IMR-90 (cell line): ENCODE measurements around the gene BANF1.

ENCODE experiments used
- BHLHE40 ChIP-seq: fragments of 150-350 bp; IDR thresholded peaks from 2 replicates; pipeline ENCODE4 v1.6.1; 2016; ENCODE audit warnings: mild to moderate bottlenecking, low read depth, low read length
- CEBPB ChIP-seq: IDR thresholded peaks from 2 replicates; pipeline ENCODE4 v1.6.1; 2012; ENCODE audit warnings: low read depth, low read length, improper control_type of control experiment
- FOS ChIP-seq: fragments of 150-350 bp; IDR thresholded peaks from 2 replicates; pipeline ENCODE4 v1.6.1; 2016; ENCODE audit warnings: low read depth, low read length
- MAFK ChIP-seq: IDR thresholded peaks from 2 replicates; pipeline ENCODE4 v1.6.1; 2012; ENCODE audit warnings: low read depth, low read length, improper control_type of control experiment
- MXI1 ChIP-seq: IDR thresholded peaks from 2 replicates; pipeline ENCODE4 v1.6.1; 2012; ENCODE audit warnings: low read depth, mild to moderate bottlenecking, low read length, moderate library complexity, borderline replicate concordance
- POLR2A ChIP-seq: IDR thresholded peaks from 2 replicates; pipeline ENCODE4 v1.6.1; 2012; ENCODE audit warnings: mild to moderate bottlenecking, low read depth, low read length
- RAD21 ChIP-seq: IDR thresholded peaks from 2 replicates; pipeline ENCODE4 v1.6.1; 2012; ENCODE audit warnings: low read length, improper control_type of control experiment
- RCOR1 ChIP-seq: IDR thresholded peaks from 2 replicates; pipeline ENCODE4 v1.6.1; 2012; ENCODE audit warnings: mild to moderate bottlenecking, low read length, improper control_type of control experiment; ENCODE audit not compliant: insufficient replicate concordance
- RFX5 ChIP-seq: IDR thresholded peaks from 2 replicates; pipeline ENCODE4 v1.8.0; 2012; ENCODE audit warnings: low read depth, mild to moderate bottlenecking, low read length, moderate library complexity
- SMC3 ChIP-seq: fragments of 150-350 bp; IDR thresholded peaks from 2 replicates; pipeline ENCODE4 v1.6.1; 2016; ENCODE audit warnings: low read depth, mild to moderate bottlenecking, antibody characterized with exemption, low read length, moderate library complexity
- TF ChIP-seq, protein P1 (sequence below): fragments of 150-350 bp; IDR thresholded peaks from 2 replicates; pipeline ENCODE4 v1.6.1; 2017; ENCODE audit warnings: mild to moderate bottlenecking, antibody characterized with exemption, low read length, low read depth
- TF ChIP-seq, protein P2 (sequence below): conservative IDR thresholded peaks from 2 replicates; pipeline ENCODE4 v1.5.1; 2012; ENCODE audit warnings: mild to moderate bottlenecking, low read depth, low read length, improper control_type of control experiment
- TF ChIP-seq, protein P3 (sequence below): fragments of 150-350 bp; IDR thresholded peaks from 2 replicates; pipeline ENCODE4 v1.6.1; 2016; ENCODE audit warnings: low read depth, mild to moderate bottlenecking, low read length, moderate library complexity, borderline replicate concordance

DNA sequence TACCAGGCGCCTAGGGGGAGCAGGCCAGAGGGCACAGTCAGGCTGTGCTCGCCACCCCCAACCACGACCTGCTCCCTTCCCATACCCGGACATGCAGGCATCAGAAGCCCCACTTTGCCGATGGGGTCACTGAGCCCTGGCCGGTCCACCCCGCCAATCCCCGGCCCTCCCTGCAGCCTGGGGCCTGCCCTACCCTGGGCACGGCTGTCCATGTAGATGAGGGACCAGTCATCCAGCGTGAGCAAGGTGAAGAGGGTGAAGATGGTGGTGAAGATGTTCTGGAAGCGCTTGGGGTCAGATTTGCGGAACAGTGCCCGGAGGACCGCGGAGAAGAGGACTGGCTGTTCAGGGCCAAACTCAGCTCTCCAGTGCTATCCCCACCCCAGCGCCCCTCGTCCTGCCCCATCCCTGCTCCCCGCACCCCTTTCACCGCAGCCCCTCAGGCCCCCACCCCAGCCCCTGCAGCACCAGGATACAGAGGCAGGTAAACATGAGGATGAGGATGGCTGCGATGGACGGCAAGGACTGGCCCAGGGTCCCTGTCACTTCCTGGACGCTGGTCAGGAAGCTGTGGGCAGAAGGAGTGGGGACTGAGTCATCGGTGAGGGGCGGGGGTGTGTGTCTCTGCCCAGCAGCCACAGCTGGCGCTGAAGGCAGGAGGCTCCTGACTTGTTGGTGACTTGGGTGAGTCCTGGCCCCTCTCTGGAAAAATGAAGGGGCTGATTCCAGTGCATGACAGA lies 18.5 kb downstream of the BANF1 start:
- TF ChIP-seq, protein P1, sequence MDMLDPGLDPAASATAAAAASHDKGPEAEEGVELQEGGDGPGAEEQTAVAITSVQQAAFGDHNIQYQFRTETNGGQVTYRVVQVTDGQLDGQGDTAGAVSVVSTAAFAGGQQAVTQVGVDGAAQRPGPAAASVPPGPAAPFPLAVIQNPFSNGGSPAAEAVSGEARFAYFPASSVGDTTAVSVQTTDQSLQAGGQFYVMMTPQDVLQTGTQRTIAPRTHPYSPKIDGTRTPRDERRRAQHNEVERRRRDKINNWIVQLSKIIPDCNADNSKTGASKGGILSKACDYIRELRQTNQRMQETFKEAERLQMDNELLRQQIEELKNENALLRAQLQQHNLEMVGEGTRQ = no peak
- TF ChIP-seq POLR2A (no peak), MAFK (no peak), SMC3 (no peak), RFX5 (no peak), CEBPB (no peak), RCOR1 (no peak), RAD21 (no peak), MXI1 (no peak), BHLHE40 (no peak), FOS (peak; percentile 72)
- TF ChIP-seq, protein P2, sequence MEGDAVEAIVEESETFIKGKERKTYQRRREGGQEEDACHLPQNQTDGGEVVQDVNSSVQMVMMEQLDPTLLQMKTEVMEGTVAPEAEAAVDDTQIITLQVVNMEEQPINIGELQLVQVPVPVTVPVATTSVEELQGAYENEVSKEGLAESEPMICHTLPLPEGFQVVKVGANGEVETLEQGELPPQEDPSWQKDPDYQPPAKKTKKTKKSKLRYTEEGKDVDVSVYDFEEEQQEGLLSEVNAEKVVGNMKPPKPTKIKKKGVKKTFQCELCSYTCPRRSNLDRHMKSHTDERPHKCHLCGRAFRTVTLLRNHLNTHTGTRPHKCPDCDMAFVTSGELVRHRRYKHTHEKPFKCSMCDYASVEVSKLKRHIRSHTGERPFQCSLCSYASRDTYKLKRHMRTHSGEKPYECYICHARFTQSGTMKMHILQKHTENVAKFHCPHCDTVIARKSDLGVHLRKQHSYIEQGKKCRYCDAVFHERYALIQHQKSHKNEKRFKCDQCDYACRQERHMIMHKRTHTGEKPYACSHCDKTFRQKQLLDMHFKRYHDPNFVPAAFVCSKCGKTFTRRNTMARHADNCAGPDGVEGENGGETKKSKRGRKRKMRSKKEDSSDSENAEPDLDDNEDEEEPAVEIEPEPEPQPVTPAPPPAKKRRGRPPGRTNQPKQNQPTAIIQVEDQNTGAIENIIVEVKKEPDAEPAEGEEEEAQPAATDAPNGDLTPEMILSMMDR = no peak
- TF ChIP-seq, protein P3, sequence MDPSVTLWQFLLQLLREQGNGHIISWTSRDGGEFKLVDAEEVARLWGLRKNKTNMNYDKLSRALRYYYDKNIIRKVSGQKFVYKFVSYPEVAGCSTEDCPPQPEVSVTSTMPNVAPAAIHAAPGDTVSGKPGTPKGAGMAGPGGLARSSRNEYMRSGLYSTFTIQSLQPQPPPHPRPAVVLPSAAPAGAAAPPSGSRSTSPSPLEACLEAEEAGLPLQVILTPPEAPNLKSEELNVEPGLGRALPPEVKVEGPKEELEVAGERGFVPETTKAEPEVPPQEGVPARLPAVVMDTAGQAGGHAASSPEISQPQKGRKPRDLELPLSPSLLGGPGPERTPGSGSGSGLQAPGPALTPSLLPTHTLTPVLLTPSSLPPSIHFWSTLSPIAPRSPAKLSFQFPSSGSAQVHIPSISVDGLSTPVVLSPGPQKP = no peak
